Ecto neural progenitor cell (in vitro differentiated cells): ENCODE results near the gene ADCK1.
"Not testable (repeated sequence)": the region's sequence is repeated elsewhere in the genome, so short reads cannot be mapped to it uniquely, and the experiment has no call there.

Experiments
- DNase-seq: peaks from one replicate; pipeline ENCODE4 v3.0.0-alpha.2; 2018; ENCODE audit warnings: low spot score

ADCK1 gene

GRCh38 chr14:77947372-77947771, 147.5 kb downstream of the ADCK1 start:
- DNase-seq, result no peak

GRCh38 chr14:77950371-77951063, 150.6 kb downstream of the ADCK1 start:
- DNase-seq, result no peak

- no peak for DNase-seq
Observed at GRCh38 chr14:77955816-77956484, 156.0 kb downstream of the ADCK1 start.

GRCh38 chr14:77959686-77960085, 159.8 kb downstream of the ADCK1 start:
- DNase-seq, result not testable (repeated sequence)

- DNase-seq, result no peak
Observed at GRCh38 chr14:77961847-77962580, 162.1 kb downstream of the ADCK1 start.

- no peak for DNase-seq
Observed at GRCh38 chr14:77962731-77963520, 163.0 kb downstream of the ADCK1 start.

- no peak for DNase-seq
Observed at GRCh38 chr14:77964586-77964985, 164.7 kb downstream of the ADCK1 start.

GRCh38 chr14:77965050-77965449, 165.1 kb downstream of the ADCK1 start:
- DNase-seq, result no peak

GRCh38 chr14:77965919-77966435, 166.1 kb downstream of the ADCK1 start:
- DNase-seq, result peak; percentile 57

- DNase-seq, result no peak
Observed at GRCh38 chr14:77967110-77967509, 167.2 kb downstream of the ADCK1 start.

GRCh38 chr14:77970646-77971045, 170.7 kb downstream of the ADCK1 start:
- DNase-seq, result no peak

GRCh38 chr14:77973246-77973645, 173.3 kb downstream of the ADCK1 start:
- no peak for DNase-seq

- DNase-seq, result no peak
Observed at GRCh38 chr14:77976591-77976990, 176.7 kb downstream of the ADCK1 start.

- peak; percentile 28 for DNase-seq
Observed at GRCh38 chr14:77979171-77979570, 179.3 kb downstream of the ADCK1 start.

- DNase-seq, result peak; percentile 54
Observed at GRCh38 chr14:77979666-77980351, 179.9 kb downstream of the ADCK1 start.

- DNase-seq, result peak; percentile 64
Observed at GRCh38 chr14:77980475-77981321, 180.8 kb downstream of the ADCK1 start.
